Measurements from ENCODE around the gene PRM2.
A peak's percentile ranks its signal among the peaks of the same experiment; 100 is the strongest.

The PRM2 gene

GRCh38 chr16:11240636-11241473 is 35.4 kb downstream of the PRM2 start:
- Histone ChIP-seq H4K20me1 (ENCODE audit: insufficient read depth, low read length) (no peaks in the 10 kb centered on the region), H3K27me3 (ENCODE audit: insufficient read depth, low read length, poor library complexity) (no peaks in the 10 kb centered on the region), H3K27ac (ENCODE audit: low read length) (peak overlapping the region; percentile 96), H3K9ac (ENCODE audit: low read depth, low read length) (peak overlapping the region; percentile 62), H3K4me2 (ENCODE audit: insufficient read depth, low read length) (peak overlapping the region; percentile 59), H2AFZ (ENCODE audit: low read depth, low read length) (peak overlapping the region; percentile 55; the same call in 1 of the 2 replicates), H3K4me1 (ENCODE audit: insufficient read depth, low read length) (peaks cover 88% of the 10 kb centered on the region), H3K9me3 (ENCODE audit: insufficient read depth, low read length, severe bottlenecking) (no peaks in the 10 kb centered on the region), H3K4me3 (ENCODE audit: low read depth in 1 of 2, low read length in 2 of 2) (peak overlapping the region in 1 of 2 experiments; percentile 44; a peak in 2 of 4 replicates), H3K36me3 (ENCODE audit: insufficient read depth, low read length) (no peaks in the 10 kb centered on the region), H3K79me2 (ENCODE audit: insufficient read depth, low read length) (peaks cover 8% of the 10 kb centered on the region)
- ATAC-seq (ENCODE audit: insufficient read depth, low read depth): peak; percentile 86
- no peak for TF ChIP-seq EZH2 (IDR thresholded peaks at IDR 0.05; ENCODE audit: borderline replicate concordance, low read depth, low read length, severe bottlenecking)
- TF ChIP-seq, protein P1, sequence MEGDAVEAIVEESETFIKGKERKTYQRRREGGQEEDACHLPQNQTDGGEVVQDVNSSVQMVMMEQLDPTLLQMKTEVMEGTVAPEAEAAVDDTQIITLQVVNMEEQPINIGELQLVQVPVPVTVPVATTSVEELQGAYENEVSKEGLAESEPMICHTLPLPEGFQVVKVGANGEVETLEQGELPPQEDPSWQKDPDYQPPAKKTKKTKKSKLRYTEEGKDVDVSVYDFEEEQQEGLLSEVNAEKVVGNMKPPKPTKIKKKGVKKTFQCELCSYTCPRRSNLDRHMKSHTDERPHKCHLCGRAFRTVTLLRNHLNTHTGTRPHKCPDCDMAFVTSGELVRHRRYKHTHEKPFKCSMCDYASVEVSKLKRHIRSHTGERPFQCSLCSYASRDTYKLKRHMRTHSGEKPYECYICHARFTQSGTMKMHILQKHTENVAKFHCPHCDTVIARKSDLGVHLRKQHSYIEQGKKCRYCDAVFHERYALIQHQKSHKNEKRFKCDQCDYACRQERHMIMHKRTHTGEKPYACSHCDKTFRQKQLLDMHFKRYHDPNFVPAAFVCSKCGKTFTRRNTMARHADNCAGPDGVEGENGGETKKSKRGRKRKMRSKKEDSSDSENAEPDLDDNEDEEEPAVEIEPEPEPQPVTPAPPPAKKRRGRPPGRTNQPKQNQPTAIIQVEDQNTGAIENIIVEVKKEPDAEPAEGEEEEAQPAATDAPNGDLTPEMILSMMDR (IDR thresholded peaks at IDR 0.05; ENCODE audit: borderline replicate concordance, extremely low read depth, low read length, poor library complexity, severe bottlenecking): peak; percentile 25
- peak; percentile 93 for DNase-seq

DNA sequence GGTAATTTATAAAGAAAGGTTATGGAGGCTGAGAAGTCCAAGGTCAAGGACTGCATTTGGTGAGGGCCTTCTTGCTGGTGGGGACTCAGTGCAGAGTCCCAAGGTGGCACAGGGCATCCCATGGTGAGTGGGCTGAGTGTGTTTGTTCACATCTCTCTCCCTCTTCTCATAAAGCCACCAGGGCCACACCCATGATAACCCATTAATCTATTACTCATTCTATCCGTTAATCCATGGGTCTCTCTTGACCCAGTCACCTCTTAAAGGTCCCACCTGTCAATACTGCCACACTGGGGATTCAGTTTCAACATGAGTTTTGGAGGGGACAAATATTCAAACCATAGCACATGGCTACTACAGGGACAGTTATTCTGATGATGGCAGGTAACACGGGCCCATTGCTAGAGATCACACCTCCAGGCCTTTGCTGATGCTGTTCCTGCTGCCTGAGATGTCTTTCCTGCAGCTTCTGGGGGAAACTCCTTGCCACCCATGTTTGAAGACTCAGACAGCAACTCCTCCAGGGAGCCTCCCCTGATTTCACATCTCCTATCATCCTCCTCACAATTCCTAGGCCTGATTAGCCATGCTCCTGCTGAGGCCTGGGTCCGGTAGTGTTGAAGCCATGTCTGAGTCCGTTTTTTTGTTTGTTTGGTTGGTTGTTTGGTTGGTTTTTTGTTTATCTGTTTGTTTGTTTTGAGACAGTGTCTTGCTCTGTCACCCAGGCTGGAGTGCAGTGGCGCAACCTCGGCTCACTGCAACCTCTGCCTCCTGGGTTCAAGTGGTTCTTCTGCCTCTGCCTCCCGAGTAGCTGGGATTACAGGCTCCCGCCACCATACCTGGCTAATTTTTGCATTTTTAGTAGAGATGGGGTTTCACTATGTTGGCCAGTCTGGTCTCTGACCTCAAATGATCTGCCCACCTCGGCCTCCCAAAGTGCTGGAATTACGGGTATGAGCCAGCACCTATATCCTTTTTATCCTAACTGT is 36.3 kb downstream of the PRM2 start:
- peak overlapping the region; percentile 62 for H3K9ac ChIP-seq (ENCODE audit: low read depth, low read length)
- H4K20me1 ChIP-seq (ENCODE audit: insufficient read depth, low read length): no peaks in the 10 kb centered on the region
- ATAC-seq (ENCODE audit: insufficient read depth, low read depth) (no peak), DNase-seq (no peak)
- no peaks in the 10 kb centered on the region for H3K36me3 ChIP-seq (ENCODE audit: insufficient read depth, low read length)
- no peak overlapping the region for H2AFZ ChIP-seq (ENCODE audit: low read depth, low read length)
- peak overlapping the region in 1 of 2 experiments; percentile 44; a peak in 2 of 4 replicates for H3K4me3 ChIP-seq (ENCODE audit: low read depth in 1 of 2, low read length in 2 of 2)
- no peak for TF ChIP-seq EZH2 (IDR thresholded peaks at IDR 0.05; ENCODE audit: borderline replicate concordance, low read depth, low read length, severe bottlenecking)
- TF ChIP-seq, protein P1 (IDR thresholded peaks at IDR 0.05; ENCODE audit: borderline replicate concordance, extremely low read depth, low read length, poor library complexity, severe bottlenecking): no peak
- H3K27ac ChIP-seq (ENCODE audit: low read length): peak overlapping the region; percentile 96
- H3K27me3 ChIP-seq (ENCODE audit: insufficient read depth, low read length, poor library complexity): no peaks in the 10 kb centered on the region
- peaks cover 9% of the 10 kb centered on the region for H3K79me2 ChIP-seq (ENCODE audit: insufficient read depth, low read length)
- H3K4me1 ChIP-seq (ENCODE audit: insufficient read depth, low read length): peaks cover 88% of the 10 kb centered on the region
- no peaks in the 10 kb centered on the region for H3K9me3 ChIP-seq (ENCODE audit: insufficient read depth, low read length, severe bottlenecking)
- peak overlapping the region; percentile 59 for H3K4me2 ChIP-seq (ENCODE audit: insufficient read depth, low read length)

DNA sequence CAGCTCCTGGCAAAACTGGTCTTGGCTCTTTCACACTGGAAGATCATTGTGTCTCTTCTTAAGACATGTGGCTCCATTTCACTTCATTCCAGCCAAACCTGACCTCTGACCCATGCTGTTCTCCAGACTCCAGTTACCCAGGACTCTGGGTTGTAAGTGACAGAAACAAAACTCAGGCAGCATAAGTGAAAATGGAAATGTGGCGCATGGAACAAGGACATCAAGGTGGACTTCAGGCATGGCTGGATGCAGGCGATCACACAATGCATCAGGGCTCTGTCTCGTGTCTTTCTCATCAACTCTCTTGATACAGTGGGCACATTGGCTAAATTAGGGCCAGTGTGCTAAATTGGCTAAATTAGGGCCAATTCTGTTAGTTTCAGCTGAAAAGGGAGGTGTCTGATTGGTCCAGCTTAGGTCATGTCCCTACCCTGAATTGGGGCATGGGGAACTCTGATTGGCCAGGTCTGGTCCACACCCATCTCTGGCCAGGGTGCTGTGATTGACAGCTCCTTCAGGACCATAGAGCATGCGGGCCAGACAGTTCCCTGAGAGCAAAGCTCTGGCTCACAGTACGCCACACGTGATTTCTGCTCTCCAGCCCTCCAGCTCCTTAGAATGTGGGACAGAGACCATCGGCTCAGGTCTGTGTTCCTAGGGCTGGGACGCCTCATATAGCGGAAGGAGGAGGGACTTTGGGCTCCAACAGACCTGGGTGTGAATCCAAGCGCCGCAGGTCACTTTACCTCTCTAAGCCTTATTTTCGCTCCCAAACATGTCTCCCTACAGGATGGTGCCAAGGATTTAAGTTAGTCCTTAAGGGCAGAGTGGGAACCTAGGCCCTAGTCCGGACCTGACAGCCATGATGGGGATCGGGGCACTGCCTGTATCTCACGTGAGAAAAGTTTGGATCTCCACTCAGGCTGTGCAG is 37.7 kb downstream of the PRM2 start:
- H3K27ac ChIP-seq (ENCODE audit: low read length): peak overlapping the region; percentile 96
- no peak for DNase-seq
- no peaks in the 10 kb centered on the region for H3K9me3 ChIP-seq (ENCODE audit: insufficient read depth, low read length, severe bottlenecking)
- no peak overlapping the region for H3K4me2 ChIP-seq (ENCODE audit: insufficient read depth, low read length)
- H3K4me1 ChIP-seq (ENCODE audit: insufficient read depth, low read length): peaks cover 91% of the 10 kb centered on the region
- peaks cover 12% of the 10 kb centered on the region for H3K79me2 ChIP-seq (ENCODE audit: insufficient read depth, low read length)
- H3K27me3 ChIP-seq (ENCODE audit: insufficient read depth, low read length, poor library complexity): no peaks in the 10 kb centered on the region
- no peaks in the 10 kb centered on the region for H4K20me1 ChIP-seq (ENCODE audit: insufficient read depth, low read length)
- ATAC-seq (ENCODE audit: insufficient read depth, low read depth): no peak
- TF ChIP-seq, protein P1 (IDR thresholded peaks at IDR 0.05; ENCODE audit: borderline replicate concordance, extremely low read depth, low read length, poor library complexity, severe bottlenecking): no peak
- TF ChIP-seq EZH2 (IDR thresholded peaks at IDR 0.05; ENCODE audit: borderline replicate concordance, low read depth, low read length, severe bottlenecking): no peak
- no peaks in the 10 kb centered on the region for H3K36me3 ChIP-seq (ENCODE audit: insufficient read depth, low read length)
- H3K4me3 ChIP-seq (ENCODE audit: low read depth in 1 of 2, low read length in 2 of 2): no peak overlapping the region
- H2AFZ ChIP-seq (ENCODE audit: low read depth, low read length): no peak overlapping the region
- no peak overlapping the region; the same call in 1 of the 2 replicates for H3K9ac ChIP-seq (ENCODE audit: low read depth, low read length)
